Ishikawa (cell line): Measurements from ENCODE around the gene RDH14.

Experiments
- CEBPB ChIP-seq: IDR thresholded peaks from 2 replicates; pipeline ENCODE4 v1.6.1; 2012
- CREB1 ChIP-seq: IDR thresholded peaks from 2 replicates; pipeline ENCODE4 v1.6.1; 2012; ENCODE audit warnings: low read depth
- EGR1 ChIP-seq: IDR thresholded peaks from 2 replicates; pipeline ENCODE4 v1.6.1; 2012
- EP300 ChIP-seq: IDR thresholded peaks from 2 replicates; pipeline ENCODE4 v1.6.1; 2012; ENCODE audit warnings: borderline replicate concordance
- FOXM1 ChIP-seq: IDR thresholded peaks from 2 replicates; pipeline ENCODE4 v1.6.1; 2012; ENCODE audit warnings: low read depth, borderline replicate concordance
- NFIC ChIP-seq: IDR thresholded peaks from 2 replicates; pipeline ENCODE4 v1.6.1; 2012
- RAD21 ChIP-seq: IDR thresholded peaks from 2 replicates; pipeline ENCODE4 v1.6.1; 2012; ENCODE audit warnings: low read depth
- TAF1 ChIP-seq: IDR thresholded peaks from 2 replicates; pipeline ENCODE4 v1.6.1; 2012; ENCODE audit warnings: low read depth, mild to moderate bottlenecking
- TCF12 ChIP-seq: IDR thresholded peaks from 2 replicates; pipeline ENCODE4 v1.6.1; 2012; ENCODE audit warnings: low read depth
- TEAD4 ChIP-seq: IDR thresholded peaks from 2 replicates; pipeline ENCODE4 v1.6.1; 2012
- YY1 ChIP-seq: IDR thresholded peaks from 2 replicates; pipeline ENCODE4 v1.6.1; 2012; ENCODE audit warnings: low read depth
- ZBTB7A ChIP-seq: IDR thresholded peaks from 2 replicates; pipeline ENCODE4 v1.6.1; 2012; ENCODE audit warnings: low read depth
- TF ChIP-seq, protein P1 (sequence below): IDR thresholded peaks from 2 replicates; pipeline ENCODE4 v1.6.1; 2012
- TF ChIP-seq, protein P2 (sequence below): IDR thresholded peaks from 2 replicates; pipeline ENCODE4 v1.6.1; 2012; ENCODE audit warnings: low read depth, mild to moderate bottlenecking
- TF ChIP-seq, protein P3 (sequence below): IDR thresholded peaks from 2 replicates; pipeline ENCODE4 v1.6.1; 2012

RDH14 gene

DNA sequence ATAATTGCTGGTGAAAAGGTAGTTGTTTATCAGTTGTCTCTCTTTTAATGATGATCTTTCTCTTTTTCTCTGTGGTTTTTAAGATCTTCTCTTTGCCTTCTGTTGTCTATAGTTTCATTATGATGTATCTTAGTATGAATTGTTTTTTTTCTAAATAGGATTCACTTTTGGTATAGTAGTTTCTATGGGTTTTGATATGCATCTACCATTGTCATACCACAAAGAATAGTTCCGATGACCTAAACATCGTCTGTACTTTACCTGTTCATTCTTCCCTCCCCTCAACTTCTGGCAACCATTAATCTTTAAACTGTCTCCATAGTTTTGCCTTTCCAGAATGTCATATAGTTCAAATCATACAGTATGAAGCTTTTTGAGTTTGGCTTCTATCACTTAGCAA is 19.6 kb downstream of the RDH14 start:
- TF ChIP-seq ZBTB7A = no peak

GRCh38 chr2:18536697-18537096 is 23.8 kb downstream of the RDH14 start:
- TF ChIP-seq, protein P1, sequence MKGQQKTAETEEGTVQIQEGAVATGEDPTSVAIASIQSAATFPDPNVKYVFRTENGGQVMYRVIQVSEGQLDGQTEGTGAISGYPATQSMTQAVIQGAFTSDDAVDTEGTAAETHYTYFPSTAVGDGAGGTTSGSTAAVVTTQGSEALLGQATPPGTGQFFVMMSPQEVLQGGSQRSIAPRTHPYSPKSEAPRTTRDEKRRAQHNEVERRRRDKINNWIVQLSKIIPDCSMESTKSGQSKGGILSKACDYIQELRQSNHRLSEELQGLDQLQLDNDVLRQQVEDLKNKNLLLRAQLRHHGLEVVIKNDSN = no peak

- TF ChIP-seq TCF12 (no peak), TEAD4 (no peak)
Observed at GRCh38 chr2:18536100-18536499, 24.4 kb downstream of the RDH14 start.

GRCh38 chr2:18531194-18531593 is 29.3 kb downstream of the RDH14 start:
- no peak for TF ChIP-seq TCF12
- no peak for TF ChIP-seq EP300
- no peak for TF ChIP-seq NFIC
- no peak for TF ChIP-seq RAD21
- TF ChIP-seq YY1 = no peak
- TF ChIP-seq CREB1 = no peak
- no peak for TF ChIP-seq TEAD4
- TF ChIP-seq, protein P2, sequence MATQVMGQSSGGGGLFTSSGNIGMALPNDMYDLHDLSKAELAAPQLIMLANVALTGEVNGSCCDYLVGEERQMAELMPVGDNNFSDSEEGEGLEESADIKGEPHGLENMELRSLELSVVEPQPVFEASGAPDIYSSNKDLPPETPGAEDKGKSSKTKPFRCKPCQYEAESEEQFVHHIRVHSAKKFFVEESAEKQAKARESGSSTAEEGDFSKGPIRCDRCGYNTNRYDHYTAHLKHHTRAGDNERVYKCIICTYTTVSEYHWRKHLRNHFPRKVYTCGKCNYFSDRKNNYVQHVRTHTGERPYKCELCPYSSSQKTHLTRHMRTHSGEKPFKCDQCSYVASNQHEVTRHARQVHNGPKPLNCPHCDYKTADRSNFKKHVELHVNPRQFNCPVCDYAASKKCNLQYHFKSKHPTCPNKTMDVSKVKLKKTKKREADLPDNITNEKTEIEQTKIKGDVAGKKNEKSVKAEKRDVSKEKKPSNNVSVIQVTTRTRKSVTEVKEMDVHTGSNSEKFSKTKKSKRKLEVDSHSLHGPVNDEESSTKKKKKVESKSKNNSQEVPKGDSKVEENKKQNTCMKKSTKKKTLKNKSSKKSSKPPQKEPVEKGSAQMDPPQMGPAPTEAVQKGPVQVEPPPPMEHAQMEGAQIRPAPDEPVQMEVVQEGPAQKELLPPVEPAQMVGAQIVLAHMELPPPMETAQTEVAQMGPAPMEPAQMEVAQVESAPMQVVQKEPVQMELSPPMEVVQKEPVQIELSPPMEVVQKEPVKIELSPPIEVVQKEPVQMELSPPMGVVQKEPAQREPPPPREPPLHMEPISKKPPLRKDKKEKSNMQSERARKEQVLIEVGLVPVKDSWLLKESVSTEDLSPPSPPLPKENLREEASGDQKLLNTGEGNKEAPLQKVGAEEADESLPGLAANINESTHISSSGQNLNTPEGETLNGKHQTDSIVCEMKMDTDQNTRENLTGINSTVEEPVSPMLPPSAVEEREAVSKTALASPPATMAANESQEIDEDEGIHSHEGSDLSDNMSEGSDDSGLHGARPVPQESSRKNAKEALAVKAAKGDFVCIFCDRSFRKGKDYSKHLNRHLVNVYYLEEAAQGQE = no peak
- TF ChIP-seq, protein P3, sequence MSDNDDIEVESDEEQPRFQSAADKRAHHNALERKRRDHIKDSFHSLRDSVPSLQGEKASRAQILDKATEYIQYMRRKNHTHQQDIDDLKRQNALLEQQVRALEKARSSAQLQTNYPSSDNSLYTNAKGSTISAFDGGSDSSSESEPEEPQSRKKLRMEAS = no peak
- no peak for TF ChIP-seq FOXM1
- no peak for TF ChIP-seq EGR1

- TF ChIP-seq RAD21 (no peak), EGR1 (no peak), FOXM1 (no peak), EP300 (no peak), ZBTB7A (no peak), CREB1 (no peak)
- TF ChIP-seq, protein P3 = no peak
Observed at GRCh38 chr2:18527822-18528221, 32.6 kb downstream of the RDH14 start.

- TF ChIP-seq TCF12 (no peak), NFIC (no peak), CEBPB (no peak), FOXM1 (no peak), EP300 (no peak), TAF1 (no peak), ZBTB7A (no peak), YY1 (no peak), CREB1 (no peak), EGR1 (no peak), RAD21 (no peak), TEAD4 (no peak)
- TF ChIP-seq, protein P3 = no peak
Observed at GRCh38 chr2:18527326-18527725, 33.1 kb downstream of the RDH14 start.

DNA sequence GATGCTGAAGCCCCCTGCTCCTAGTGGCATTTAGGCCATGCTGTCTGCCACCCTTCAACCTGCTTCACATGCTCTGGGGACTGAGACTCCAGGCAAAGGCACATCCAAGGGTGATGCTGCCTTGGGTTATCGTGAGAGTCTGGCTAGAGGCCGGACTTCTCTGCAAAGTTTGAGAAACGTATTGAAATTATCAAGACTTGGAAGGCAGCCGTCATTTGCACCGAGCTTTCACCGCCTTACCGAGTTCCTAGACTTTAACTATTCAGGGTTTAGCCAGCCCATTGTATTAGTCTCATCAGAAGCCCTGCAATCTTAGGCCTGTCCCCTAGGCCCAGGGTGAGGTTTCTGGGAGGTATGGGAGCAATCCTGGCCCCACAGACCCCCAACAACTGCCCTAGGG is 34.0 kb downstream of the RDH14 start:
- TF ChIP-seq CEBPB (no peak), FOXM1 (no peak), EP300 (no peak), NFIC (no peak), CREB1 (no peak), TAF1 (no peak), ZBTB7A (no peak), TEAD4 (no peak), YY1 (no peak), TCF12 (no peak), RAD21 (no peak), EGR1 (no peak)
- TF ChIP-seq, protein P2 = no peak
- TF ChIP-seq, protein P3 = no peak
- TF ChIP-seq, protein P1 = no peak
